Measurements from ENCODE around the gene ZBTB46.
A peak's percentile ranks its signal among the peaks of the same experiment; 100 is the strongest.
"Not testable (repeated sequence)": the region's sequence is repeated elsewhere in the genome, so short reads cannot be mapped to it uniquely, and the experiment has no call there.

ZBTB46 gene

GRCh38 chr20:63857764-63858392 lies 26.8 kb upstream of the ZBTB46 start:
- DNase-seq, result no peak

- DNase-seq, result no peak
These were observed 25.0 kb upstream of the ZBTB46 start for GRCh38 chr20:63856098-63856511.

- no peak for DNase-seq
These were observed 24.5 kb upstream of the ZBTB46 start for GRCh38 chr20:63855363-63856097.

- no peak for DNase-seq
These were observed 23.8 kb upstream of the ZBTB46 start for GRCh38 chr20:63854766-63855362.

GRCh38 chr20:63854069-63854765 lies 23.2 kb upstream of the ZBTB46 start:
- DNase-seq, result peak; percentile 32 to 43

- DNase-seq, result not testable (repeated sequence)
These were observed 22.6 kb upstream of the ZBTB46 start for GRCh38 chr20:63853733-63854068.

- DNase-seq, result not testable (repeated sequence)
These were observed 20.5 kb upstream of the ZBTB46 start for GRCh38 chr20:63851548-63851943.

- peak; percentile 29 to 41 for DNase-seq
These were observed 19.9 kb upstream of the ZBTB46 start for GRCh38 chr20:63850689-63851547.

GRCh38 chr20:63848003-63848911 lies 17.2 kb upstream of the ZBTB46 start:
- DNase-seq, result no peak

- DNase-seq, result peak; percentile 71 to 76
These were observed 16.4 kb upstream of the ZBTB46 start for GRCh38 chr20:63847237-63848002.

GRCh38 chr20:63846888-63847236 lies 15.8 kb upstream of the ZBTB46 start:
- no peak for DNase-seq

- no peak for DNase-seq
These were observed 15.2 kb upstream of the ZBTB46 start for GRCh38 chr20:63846128-63846771.

- no peak for DNase-seq
These were observed 13.5 kb upstream of the ZBTB46 start for GRCh38 chr20:63844511-63844991.

- DNase-seq, result no peak
These were observed 12.7 kb upstream of the ZBTB46 start for GRCh38 chr20:63843778-63844177.

- no peak for DNase-seq
These were observed 12.2 kb upstream of the ZBTB46 start for GRCh38 chr20:63843222-63843621.

GRCh38 chr20:63842258-63842657 lies 11.2 kb upstream of the ZBTB46 start:
- DNase-seq, result no peak

GRCh38 chr20:63840405-63840828 lies 9.4 kb upstream of the ZBTB46 start:
- DNase-seq, result no peak

- no peak for DNase-seq
These were observed 8.6 kb upstream of the ZBTB46 start for GRCh38 chr20:63839620-63840019.

GRCh38 chr20:63837479-63837878 lies 6.4 kb upstream of the ZBTB46 start:
- DNase-seq, result no peak
